GM12872 (cell line): ENCODE data around the gene ABCA13.

Experiments used
- TF ChIP-seq, protein P1 (sequence below): IDR thresholded peaks from 3 replicates; pipeline ENCODE4 v1.5.1; 2011; ENCODE audit warnings: low read depth, mild to moderate bottlenecking, low read length, moderate library complexity; ENCODE audit not compliant: insufficient read depth

ABCA13 gene

DNA sequence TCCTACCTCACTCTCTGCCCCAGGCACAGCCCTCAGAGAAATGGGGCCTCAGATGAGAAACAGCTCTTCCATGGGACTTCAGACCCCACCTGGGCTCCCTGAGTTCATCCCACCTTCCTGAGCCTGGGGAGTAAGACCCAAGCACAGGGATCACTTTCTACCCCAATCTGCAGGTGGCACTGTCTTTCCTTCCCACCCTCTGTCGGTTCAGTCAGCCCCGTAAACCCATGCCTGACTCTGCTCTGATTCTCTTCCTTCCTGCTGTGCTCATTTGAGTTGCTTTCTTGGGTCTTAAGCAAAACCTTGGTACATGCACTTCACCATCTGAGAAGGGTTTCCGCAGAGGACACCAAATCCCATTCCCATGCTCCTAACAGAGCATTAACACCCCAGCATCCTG lies 446.7 kb downstream of the ABCA13 start:
- TF ChIP-seq, protein P1, sequence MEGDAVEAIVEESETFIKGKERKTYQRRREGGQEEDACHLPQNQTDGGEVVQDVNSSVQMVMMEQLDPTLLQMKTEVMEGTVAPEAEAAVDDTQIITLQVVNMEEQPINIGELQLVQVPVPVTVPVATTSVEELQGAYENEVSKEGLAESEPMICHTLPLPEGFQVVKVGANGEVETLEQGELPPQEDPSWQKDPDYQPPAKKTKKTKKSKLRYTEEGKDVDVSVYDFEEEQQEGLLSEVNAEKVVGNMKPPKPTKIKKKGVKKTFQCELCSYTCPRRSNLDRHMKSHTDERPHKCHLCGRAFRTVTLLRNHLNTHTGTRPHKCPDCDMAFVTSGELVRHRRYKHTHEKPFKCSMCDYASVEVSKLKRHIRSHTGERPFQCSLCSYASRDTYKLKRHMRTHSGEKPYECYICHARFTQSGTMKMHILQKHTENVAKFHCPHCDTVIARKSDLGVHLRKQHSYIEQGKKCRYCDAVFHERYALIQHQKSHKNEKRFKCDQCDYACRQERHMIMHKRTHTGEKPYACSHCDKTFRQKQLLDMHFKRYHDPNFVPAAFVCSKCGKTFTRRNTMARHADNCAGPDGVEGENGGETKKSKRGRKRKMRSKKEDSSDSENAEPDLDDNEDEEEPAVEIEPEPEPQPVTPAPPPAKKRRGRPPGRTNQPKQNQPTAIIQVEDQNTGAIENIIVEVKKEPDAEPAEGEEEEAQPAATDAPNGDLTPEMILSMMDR, result no peak

DNA sequence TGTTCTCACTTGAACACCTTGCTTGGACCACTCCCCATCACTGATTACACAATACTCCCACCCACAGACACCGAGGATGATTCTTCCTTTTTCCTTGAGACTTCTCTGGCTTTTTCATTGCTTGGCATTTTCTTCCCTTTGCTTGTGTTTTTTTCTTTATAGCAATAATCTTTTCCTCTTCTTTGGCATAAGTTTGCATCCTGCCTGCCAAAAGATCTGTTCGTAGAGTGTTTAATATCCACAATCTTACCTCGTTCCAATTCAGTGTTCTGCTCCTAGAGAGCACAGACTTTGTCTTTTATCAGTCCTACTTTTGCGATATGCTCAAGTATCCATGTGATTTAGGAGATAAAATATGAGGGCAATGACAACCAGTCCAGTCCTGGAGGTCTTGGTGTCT lies 449.8 kb downstream of the ABCA13 start:
- TF ChIP-seq, protein P1, result no peak

DNA sequence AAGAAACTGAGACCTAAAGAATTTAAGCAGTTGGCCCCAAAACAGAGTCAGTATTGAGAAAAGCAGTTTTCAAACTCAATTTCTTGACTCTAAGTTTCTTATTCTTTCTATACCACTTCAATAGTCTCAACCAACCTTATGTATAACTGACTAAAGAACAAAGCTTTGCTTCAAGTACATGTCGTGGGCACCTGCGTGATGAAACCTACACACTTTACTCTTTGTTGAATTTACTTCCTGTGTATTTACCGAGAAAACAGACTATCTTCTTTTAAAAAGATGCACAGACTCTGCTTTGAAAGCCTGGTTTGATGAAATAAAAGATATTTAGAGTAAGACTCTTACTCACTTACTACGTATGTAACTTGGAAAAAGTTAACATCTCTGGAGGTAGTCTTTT lies 455.9 kb downstream of the ABCA13 start:
- TF ChIP-seq, protein P1, result no peak

DNA sequence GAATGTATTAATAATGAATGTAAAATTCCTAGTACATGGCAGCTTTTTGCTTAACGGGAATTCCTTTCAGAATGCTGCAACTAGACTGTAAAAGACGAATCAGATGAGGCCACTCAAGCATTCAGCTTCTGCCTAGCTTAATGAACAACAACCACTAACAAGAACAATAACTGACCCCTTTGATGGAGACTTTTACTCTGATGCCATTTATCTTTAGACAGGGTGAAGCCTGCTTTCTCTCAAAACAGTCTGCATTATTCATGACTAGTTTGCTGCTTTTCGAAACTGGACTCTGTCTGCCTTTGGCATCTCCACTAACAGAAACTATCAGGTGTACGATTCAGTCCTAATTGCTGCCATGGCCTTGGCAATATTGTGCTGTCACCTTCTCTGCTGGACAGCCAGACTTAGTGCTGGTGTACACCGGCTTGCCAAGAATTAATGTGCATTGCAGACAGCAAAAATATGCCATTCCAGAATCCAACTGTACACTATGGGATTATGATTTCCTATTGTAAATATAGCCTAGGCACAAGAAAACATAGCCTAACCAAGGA lies 457.6 kb downstream of the ABCA13 start:
- TF ChIP-seq, protein P1, result no peak

DNA sequence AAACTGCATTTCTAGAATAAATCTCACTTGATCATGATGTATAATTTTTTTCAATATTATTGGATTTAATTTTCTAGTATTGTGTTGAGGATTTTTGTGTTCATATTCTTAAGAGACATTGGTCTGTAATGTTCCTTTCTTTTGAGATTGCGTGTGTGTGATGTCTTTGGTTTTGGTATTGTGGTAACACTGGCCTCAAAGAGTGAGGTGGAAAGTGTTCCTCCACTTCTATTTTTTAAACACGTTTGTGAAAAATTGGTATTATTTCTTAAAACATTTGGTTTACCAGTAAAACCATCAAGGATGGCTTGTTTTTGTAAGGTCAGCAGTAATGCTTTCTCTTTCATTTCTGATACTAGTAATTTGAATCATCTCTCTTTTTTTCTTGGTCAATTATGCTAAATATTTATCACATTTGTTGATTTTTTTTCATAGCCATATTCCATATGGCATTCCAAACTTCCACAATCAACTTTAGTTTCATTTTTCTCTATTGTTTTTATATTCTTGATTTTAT lies 462.9 kb downstream of the ABCA13 start:
- TF ChIP-seq, protein P1, result no peak

DNA sequence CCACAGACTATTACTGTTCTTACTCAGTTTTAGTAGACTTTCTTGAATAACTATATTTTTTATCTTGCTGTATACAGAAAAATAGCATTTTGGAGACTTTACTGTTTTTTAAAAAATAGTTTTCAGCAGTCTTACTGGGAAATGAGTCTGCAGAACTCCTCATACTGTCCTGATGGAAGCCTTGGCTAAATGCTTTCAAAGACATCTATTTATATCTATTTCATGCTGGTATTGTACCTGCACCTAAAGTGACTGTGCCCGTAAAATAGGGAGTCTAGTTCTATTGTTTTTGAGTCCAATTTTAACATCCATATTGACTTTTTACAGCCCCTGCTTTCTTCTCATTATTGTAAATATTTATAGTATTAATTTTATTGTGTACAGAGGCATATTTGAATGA lies 464.5 kb downstream of the ABCA13 start:
- TF ChIP-seq, protein P1, result no peak

DNA sequence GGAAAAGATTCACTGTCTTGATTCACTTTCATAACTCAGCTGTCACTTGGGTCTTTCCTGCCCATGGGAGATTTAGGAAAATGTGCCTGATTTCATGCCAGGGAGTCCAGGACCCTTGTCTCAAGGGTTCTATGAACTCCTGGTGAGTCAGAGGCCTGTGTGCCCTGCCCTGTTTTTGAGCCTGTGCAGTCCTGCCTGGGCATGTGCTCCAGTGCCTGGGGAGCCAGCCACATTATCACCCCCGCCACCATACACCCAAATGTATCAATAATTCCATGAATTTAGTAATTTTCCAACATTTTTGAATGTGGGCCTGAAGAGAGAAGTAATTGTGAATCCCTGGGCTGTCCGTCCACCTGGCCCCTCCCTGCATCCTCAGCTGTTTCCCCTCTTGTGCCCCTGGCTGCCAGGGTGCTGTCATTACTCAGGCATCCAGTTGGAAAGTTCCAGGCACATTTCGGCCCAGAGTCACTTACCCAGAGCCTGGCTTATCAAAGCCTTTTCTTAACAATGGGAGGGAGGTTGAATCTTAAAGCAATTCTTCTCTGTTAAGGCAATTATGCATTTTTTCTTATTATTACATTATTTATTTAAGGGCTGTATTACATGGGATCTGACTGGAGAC lies 465.2 kb downstream of the ABCA13 start:
- TF ChIP-seq, protein P1, result no peak
